ENCODE results near the gene PRKCG.

GRCh38 chr19:53910170-53910518 is 28.1 kb downstream of the PRKCG start:
- TF ChIP-seq EZH2 (IDR thresholded peaks at IDR 0.05; ENCODE audit: borderline replicate concordance, low read depth, low read length, poor library complexity, severe bottlenecking): no peak
- no peak for TF ChIP-seq CTCF (conservative IDR thresholded peaks at IDR 0.05; ENCODE audit: low read depth, low read length)
